ENCODE data around the gene SLC12A8.

Gene SLC12A8

GRCh38 chr3:125187599-125187910 lies 25.0 kb downstream of the SLC12A8 start:
- TF ChIP-seq, protein P1, sequence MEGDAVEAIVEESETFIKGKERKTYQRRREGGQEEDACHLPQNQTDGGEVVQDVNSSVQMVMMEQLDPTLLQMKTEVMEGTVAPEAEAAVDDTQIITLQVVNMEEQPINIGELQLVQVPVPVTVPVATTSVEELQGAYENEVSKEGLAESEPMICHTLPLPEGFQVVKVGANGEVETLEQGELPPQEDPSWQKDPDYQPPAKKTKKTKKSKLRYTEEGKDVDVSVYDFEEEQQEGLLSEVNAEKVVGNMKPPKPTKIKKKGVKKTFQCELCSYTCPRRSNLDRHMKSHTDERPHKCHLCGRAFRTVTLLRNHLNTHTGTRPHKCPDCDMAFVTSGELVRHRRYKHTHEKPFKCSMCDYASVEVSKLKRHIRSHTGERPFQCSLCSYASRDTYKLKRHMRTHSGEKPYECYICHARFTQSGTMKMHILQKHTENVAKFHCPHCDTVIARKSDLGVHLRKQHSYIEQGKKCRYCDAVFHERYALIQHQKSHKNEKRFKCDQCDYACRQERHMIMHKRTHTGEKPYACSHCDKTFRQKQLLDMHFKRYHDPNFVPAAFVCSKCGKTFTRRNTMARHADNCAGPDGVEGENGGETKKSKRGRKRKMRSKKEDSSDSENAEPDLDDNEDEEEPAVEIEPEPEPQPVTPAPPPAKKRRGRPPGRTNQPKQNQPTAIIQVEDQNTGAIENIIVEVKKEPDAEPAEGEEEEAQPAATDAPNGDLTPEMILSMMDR (IDR thresholded peaks at IDR 0.05; ENCODE audit: low read depth, low read length), result no peak
- H3K9me3 ChIP-seq, result no peaks in the 10 kb centered on the region
- DNase-seq, result no peak
- H3K4me3 ChIP-seq (ENCODE audit: low read depth, low read length), result no peak overlapping the region
- H3K27me3 ChIP-seq, result no peaks in the 10 kb centered on the region
- H3K4me1 ChIP-seq, result no peaks in the 10 kb centered on the region; the same call in 1 of the 2 replicates
- no peaks in the 10 kb centered on the region for H3K36me3 ChIP-seq

DNA sequence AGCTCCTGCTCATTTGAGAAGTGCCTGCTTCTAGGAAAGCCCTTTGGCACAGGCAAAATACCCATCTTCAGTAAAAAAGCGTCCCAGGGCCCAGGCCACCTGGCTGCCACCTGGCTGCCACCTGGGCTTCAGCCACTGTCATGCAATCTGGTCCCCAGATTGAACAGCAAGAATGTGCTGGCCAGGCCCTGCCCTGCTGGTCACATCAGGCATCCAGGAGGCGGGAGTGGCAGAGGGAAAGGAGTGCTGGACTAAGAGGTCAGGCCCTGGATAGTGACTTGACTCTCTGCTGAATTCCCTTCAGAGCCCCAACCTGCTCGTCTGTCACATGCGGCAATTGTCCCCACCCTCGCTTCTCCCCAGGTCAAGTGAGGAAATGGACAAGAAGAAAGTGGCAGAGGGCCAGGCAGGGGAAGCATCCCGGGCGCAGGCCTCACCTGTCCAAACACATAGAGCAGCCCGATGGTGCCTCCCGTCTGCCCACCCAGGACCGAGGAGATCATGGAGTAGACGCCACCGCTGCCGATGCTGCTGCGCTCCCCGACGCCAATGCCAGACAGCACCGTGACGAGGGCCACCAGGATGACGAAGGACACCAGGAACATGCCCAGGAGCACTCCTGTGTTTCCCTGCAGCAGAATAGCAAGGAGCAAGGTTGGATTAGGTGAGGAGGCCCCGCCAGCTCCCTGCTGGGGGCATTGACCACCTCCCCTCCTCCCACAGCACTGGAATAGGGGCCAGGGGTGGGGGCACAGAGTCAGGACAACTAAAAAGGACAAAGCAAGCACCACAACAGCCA lies 25.5 kb downstream of the SLC12A8 start:
- DNase-seq, result no peak
- no peaks in the 10 kb centered on the region for H3K27me3 ChIP-seq
- no peaks in the 10 kb centered on the region; the same call in 1 of the 2 replicates for H3K4me1 ChIP-seq
- H3K4me3 ChIP-seq (ENCODE audit: low read depth, low read length), result no peak overlapping the region
- TF ChIP-seq, protein P1 (IDR thresholded peaks at IDR 0.05; ENCODE audit: low read depth, low read length), result no peak
- H3K36me3 ChIP-seq, result no peaks in the 10 kb centered on the region
- no peaks in the 10 kb centered on the region for H3K9me3 ChIP-seq

- TF ChIP-seq, protein P1 (IDR thresholded peaks at IDR 0.05; ENCODE audit: low read depth, low read length), result no peak
- H3K4me3 ChIP-seq (ENCODE audit: low read depth, low read length), result no peak overlapping the region
- no peaks in the 10 kb centered on the region for H3K9me3 ChIP-seq
- no peaks in the 10 kb centered on the region for H3K36me3 ChIP-seq
- DNase-seq, result peak; percentile 32
- no peaks in the 10 kb centered on the region; the same call in 1 of the 2 replicates for H3K4me1 ChIP-seq
- H3K27me3 ChIP-seq, result no peaks in the 10 kb centered on the region
Observed at GRCh38 chr3:125186261-125186787, 26.2 kb downstream of the SLC12A8 start.

GRCh38 chr3:125185805-125186204 lies 26.7 kb downstream of the SLC12A8 start:
- no peak for DNase-seq

DNA sequence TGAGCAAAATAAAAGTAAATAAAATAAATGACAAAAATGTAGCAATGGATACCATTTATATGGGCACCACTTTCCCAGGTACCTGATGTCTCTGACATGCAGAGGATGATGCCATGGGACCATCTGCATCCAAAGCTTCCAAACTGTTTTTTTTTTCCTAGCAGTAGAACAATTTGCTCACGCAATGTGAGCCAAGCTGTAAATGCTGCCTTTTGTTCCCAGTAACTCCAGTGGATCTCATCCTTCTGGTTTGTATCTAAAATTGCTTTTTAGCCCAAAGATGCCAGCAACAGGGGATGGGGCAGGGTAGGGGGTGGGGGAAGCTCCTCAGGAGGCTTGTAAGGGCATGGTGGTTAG lies 32.7 kb downstream of the SLC12A8 start:
- H3K4me3 ChIP-seq (ENCODE audit: low read depth, low read length), result no peak overlapping the region
- no peaks in the 10 kb centered on the region for H3K27me3 ChIP-seq
- TF ChIP-seq, protein P1 (IDR thresholded peaks at IDR 0.05; ENCODE audit: low read depth, low read length), result no peak
- H3K36me3 ChIP-seq, result no peaks in the 10 kb centered on the region
- no peaks in the 10 kb centered on the region for H3K4me1 ChIP-seq
- DNase-seq, result no peak
- H3K9me3 ChIP-seq, result no peaks in the 10 kb centered on the region

More at GRCh38 chr3:125185805-125186204, 26.7 kb downstream of the SLC12A8 start:
- TF ChIP-seq, protein P1 (IDR thresholded peaks at IDR 0.05; ENCODE audit: low read depth, low read length), result no peak
- Histone ChIP-seq H3K4me1 (no peaks in the 10 kb centered on the region; the same call in 1 of the 2 replicates), H3K9me3 (no peaks in the 10 kb centered on the region), H3K4me3 (ENCODE audit: low read depth, low read length) (no peak overlapping the region), H3K36me3 (no peaks in the 10 kb centered on the region), H3K27me3 (no peaks in the 10 kb centered on the region)
